ENCODE results near the gene GLI1. TPM values are rescaled to one million over a fixed set of nuclear protein-coding genes. Genes with fewer than 3 reads are reported as not detected.

Gene GLI1
- total RNA-seq, 1 experiment from 2014 or later, result 22.4 TPM

- ChIA-PET CTCF (no interaction called here), POLR2A (ENCODE audit: low non-redundant PET) (no interaction called here)
- no peaks in the 10 kb centered on the region for H3K27me3 ChIP-seq (replicated peaks; ENCODE audit: insufficient read depth, low read depth, low read length, poor library complexity)
- no peaks in the 10 kb centered on the region for H3K4me1 ChIP-seq (ENCODE audit: insufficient read depth, low read length, poor library complexity, severe bottlenecking)
- no peaks in the 10 kb centered on the region for H3K36me3 ChIP-seq (ENCODE audit: insufficient read depth, low read length, poor library complexity, severe bottlenecking)
- no peak overlapping the region for H3K27ac ChIP-seq (ENCODE audit: low read depth, low read length, poor library complexity, severe bottlenecking)
- intact Hi-C loops (cut with micrococcal nuclease; ENCODE audit: unreplicated experiment), result no loop called here
- no peak for DNase-seq (ENCODE audit: low spot score)
- H3K4me3 ChIP-seq (ENCODE audit: low read depth, low read length, poor library complexity, severe bottlenecking), result no peak overlapping the region
- no peak for TF ChIP-seq EZH2 (IDR thresholded peaks at IDR 0.05; ENCODE audit: borderline replicate concordance, low read depth, low read length, poor library complexity, severe bottlenecking)
- no peak for TF ChIP-seq CTCF (conservative IDR thresholded peaks at IDR 0.05; ENCODE audit: low read depth, low read length)
- BruUV-seq (replicated peaks), result no TSS peak
- H3K9me3 ChIP-seq (ENCODE audit: low read depth, low read length, poor library complexity, severe bottlenecking), result no peaks in the 10 kb centered on the region
Observed at GRCh38 chr12:57446292-57446960, 13.2 kb upstream of the GLI1 start.

GRCh38 chr12:57448669-57449068 lies 10.9 kb upstream of the GLI1 start:
- H3K9me3 ChIP-seq (ENCODE audit: low read depth, low read length, poor library complexity, severe bottlenecking), result no peaks in the 10 kb centered on the region
- no TSS peak for BruUV-seq (replicated peaks)
- H3K27me3 ChIP-seq (replicated peaks; ENCODE audit: insufficient read depth, low read depth, low read length, poor library complexity), result no peaks in the 10 kb centered on the region
- CTCF ChIA-PET, result no interaction called here
- TF ChIP-seq CTCF (conservative IDR thresholded peaks at IDR 0.05; ENCODE audit: low read depth, low read length) (no peak), EZH2 (IDR thresholded peaks at IDR 0.05; ENCODE audit: borderline replicate concordance, low read depth, low read length, poor library complexity, severe bottlenecking) (no peak)
- intact Hi-C loops (cut with micrococcal nuclease; ENCODE audit: unreplicated experiment), result no loop called here
- H3K4me3 ChIP-seq (ENCODE audit: low read depth, low read length, poor library complexity, severe bottlenecking), result no peak overlapping the region
- no peak overlapping the region for H3K27ac ChIP-seq (ENCODE audit: low read depth, low read length, poor library complexity, severe bottlenecking)
- no peaks in the 10 kb centered on the region for H3K4me1 ChIP-seq (ENCODE audit: insufficient read depth, low read length, poor library complexity, severe bottlenecking)
- POLR2A ChIA-PET (ENCODE audit: low non-redundant PET), result no interaction called here
- H3K36me3 ChIP-seq (ENCODE audit: insufficient read depth, low read length, poor library complexity, severe bottlenecking), result no peaks in the 10 kb centered on the region
- DNase-seq (ENCODE audit: low spot score), result no peak

GRCh38 chr12:57449375-57449774 lies 10.2 kb upstream of the GLI1 start:
- Histone ChIP-seq H3K27me3 (replicated peaks; ENCODE audit: insufficient read depth, low read depth, low read length, poor library complexity) (no peaks in the 10 kb centered on the region), H3K9me3 (ENCODE audit: low read depth, low read length, poor library complexity, severe bottlenecking) (no peaks in the 10 kb centered on the region), H3K4me1 (ENCODE audit: insufficient read depth, low read length, poor library complexity, severe bottlenecking) (peaks cover 2% of the 10 kb centered on the region), H3K36me3 (ENCODE audit: insufficient read depth, low read length, poor library complexity, severe bottlenecking) (no peaks in the 10 kb centered on the region), H3K27ac (ENCODE audit: low read depth, low read length, poor library complexity, severe bottlenecking) (no peak overlapping the region), H3K4me3 (ENCODE audit: low read depth, low read length, poor library complexity, severe bottlenecking) (no peak overlapping the region)
- intact Hi-C loops (cut with micrococcal nuclease; ENCODE audit: unreplicated experiment), result no loop called here
- POLR2A ChIA-PET (ENCODE audit: low non-redundant PET), result no interaction called here
- no peak for TF ChIP-seq CTCF (conservative IDR thresholded peaks at IDR 0.05; ENCODE audit: low read depth, low read length)
- no peak for TF ChIP-seq EZH2 (IDR thresholded peaks at IDR 0.05; ENCODE audit: borderline replicate concordance, low read depth, low read length, poor library complexity, severe bottlenecking)
- BruUV-seq (replicated peaks), result no TSS peak
- DNase-seq (ENCODE audit: low spot score), result no peak
- CTCF ChIA-PET, result interaction anchor here (0.5 kb wide), 1 partner anchor 141 kb away, joined by 9 read pairs; no protein-coding TSS in a partner anchor
